Esophagus squamous epithelium (tissue), 5 donors: ENCODE data around the gene KIAA1614. TPM values are rescaled to one million over a fixed set of nuclear protein-coding genes. Genes with fewer than 3 reads are reported as not detected.
A peak's percentile ranks its signal among the peaks of the same experiment; 100 is the strongest.

Experiments
- DNase-seq: peaks from one replicate; lab custom pipeline; 2025; lab: John Stamatoyannopoulos, UW
- H3K27ac ChIP-seq, 4 donors: fragments of 200-600 bp; sonication (generic); one replicate each; pipeline ENCODE4 v1.5.1; 2016 to 2019; ENCODE audit warnings: mild to moderate bottlenecking in 1 of 4
- H3K27me3 ChIP-seq, 4 donors: fragments of 200-600 bp; sonication (generic); 1 replicate in 3 of 4; 2 replicates in 1 of 4; pipeline versions ENCODE4 v1.5.1 to v1.6.0; 2017 to 2021; ENCODE audit warnings: antibody characterized with exemption in 1 of 4
- H3K36me3 ChIP-seq, 3 donors: fragments of 200-600 bp; sonication (generic); one replicate each; pipeline ENCODE4 v1.5.1; 2016 to 2019
- H3K4me1 ChIP-seq, 3 donors: fragments of 200-600 bp; sonication (generic); one replicate each; pipeline ENCODE4 v1.5.1; 2017 to 2019
- H3K4me3 ChIP-seq, 4 donors: fragments of 200-600 bp; sonication (generic); 1 replicate in 3 of 4; 2 replicates in 1 of 4; pipeline ENCODE4 v1.5.1; 2016 to 2019; ENCODE audit warnings: mild to moderate bottlenecking in 2 of 4, moderate library complexity in 1 of 4
- H3K9me3 ChIP-seq, 3 donors: fragments of 200-600 bp; sonication (generic); one replicate each; pipeline ENCODE4 v1.5.1; 2016 to 2019
- POLR2A ChIP-seq, 4 donors: fragments of 450-650 bp; IDR thresholded peaks; one replicate each; pipeline ENCODE4 v1.6.1; 2017; ENCODE audit warnings: antibody characterized with exemption in 4 of 4, mild to moderate bottlenecking in 4 of 4, moderate library complexity in 3 of 4
- WGBS, 2 donors: methylation state at CpG; one replicate each; pipeline ENCODE4 v1.1.5; 2018; 5-methylcytosine and 5-hydroxymethylcytosine counted together
- intact Hi-C: fragments of 100-400 bp; cut with DNase I; formaldehyde crosslinking; loops from one replicate; pipeline ENCODE4 v1.15.0; 2022
- total RNA-seq, 4 donors: library from RNA; depleted of rRNA; stranded (reverse); fragments of >200 nt; gene quantifications; one replicate each; pipeline ENCODE4 v1.1.0, GENCODE V29; 2016
- TF ChIP-seq, protein P1 (sequence below), 6 experiments: fragments of 450-650 bp in 4 of 6; fragments of 200-600 bp in 2 of 6; sonication (generic) in 2 of 6; IDR thresholded peaks; one replicate each; pipeline ENCODE4 v1.5.1; 2016 to 2019; ENCODE audit warnings: antibody characterized with exemption in 6 of 6, mild to moderate bottlenecking in 4 of 6, moderate library complexity in 4 of 6
- donor health status: DM: yes; HTN: yes; CAD: no.

The KIAA1614 gene
- total RNA-seq, 4 donors from 2014 or later: 0.66 to 7.6 (median 2.8) TPM

DNA sequence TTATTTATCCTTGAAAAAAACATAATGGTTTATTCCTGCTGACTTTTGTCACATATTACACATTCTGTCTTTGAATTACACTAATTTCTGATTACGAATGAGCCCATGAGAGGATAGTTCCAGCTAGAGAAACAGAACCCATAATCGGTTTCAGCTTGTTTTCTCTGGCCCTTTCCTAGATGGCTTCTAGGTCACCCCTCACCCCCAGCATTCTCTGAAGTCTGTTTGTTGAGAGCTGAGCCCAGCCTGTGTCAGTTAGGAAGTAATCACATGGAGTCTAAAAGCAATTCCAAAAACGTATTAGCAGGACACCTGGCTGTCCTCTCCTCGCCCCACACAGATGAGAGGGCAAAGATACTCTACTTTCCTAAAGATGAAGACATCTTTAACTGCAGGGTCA is 48.9 kb downstream of the KIAA1614 start:
- intact Hi-C loops: no loop called here
- Histone ChIP-seq H3K4me1 (peaks cover 0 to 24% (median 7%) of the 10 kb centered on the region in 3 donors), H3K9me3 (no peaks in the 10 kb centered on the region), H3K27me3 (no peaks in the 10 kb centered on the region), H3K4me3 (no peak overlapping the region), H3K27ac (peak overlapping the region in 1 of 4 donors; percentile 46), H3K36me3 (peaks cover 0 to 73% (median 0%) of the 10 kb centered on the region in 3 donors)
- DNase-seq: no peak
- WGBS, 2 donors: 75 to 85% methylated on average over 4 of the region's 4 CpGs
- TF ChIP-seq POLR2A (IDR thresholded peaks at IDR 0.05): no peak
- TF ChIP-seq, protein P1, sequence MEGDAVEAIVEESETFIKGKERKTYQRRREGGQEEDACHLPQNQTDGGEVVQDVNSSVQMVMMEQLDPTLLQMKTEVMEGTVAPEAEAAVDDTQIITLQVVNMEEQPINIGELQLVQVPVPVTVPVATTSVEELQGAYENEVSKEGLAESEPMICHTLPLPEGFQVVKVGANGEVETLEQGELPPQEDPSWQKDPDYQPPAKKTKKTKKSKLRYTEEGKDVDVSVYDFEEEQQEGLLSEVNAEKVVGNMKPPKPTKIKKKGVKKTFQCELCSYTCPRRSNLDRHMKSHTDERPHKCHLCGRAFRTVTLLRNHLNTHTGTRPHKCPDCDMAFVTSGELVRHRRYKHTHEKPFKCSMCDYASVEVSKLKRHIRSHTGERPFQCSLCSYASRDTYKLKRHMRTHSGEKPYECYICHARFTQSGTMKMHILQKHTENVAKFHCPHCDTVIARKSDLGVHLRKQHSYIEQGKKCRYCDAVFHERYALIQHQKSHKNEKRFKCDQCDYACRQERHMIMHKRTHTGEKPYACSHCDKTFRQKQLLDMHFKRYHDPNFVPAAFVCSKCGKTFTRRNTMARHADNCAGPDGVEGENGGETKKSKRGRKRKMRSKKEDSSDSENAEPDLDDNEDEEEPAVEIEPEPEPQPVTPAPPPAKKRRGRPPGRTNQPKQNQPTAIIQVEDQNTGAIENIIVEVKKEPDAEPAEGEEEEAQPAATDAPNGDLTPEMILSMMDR (IDR thresholded peaks at IDR 0.05): no peak

DNA sequence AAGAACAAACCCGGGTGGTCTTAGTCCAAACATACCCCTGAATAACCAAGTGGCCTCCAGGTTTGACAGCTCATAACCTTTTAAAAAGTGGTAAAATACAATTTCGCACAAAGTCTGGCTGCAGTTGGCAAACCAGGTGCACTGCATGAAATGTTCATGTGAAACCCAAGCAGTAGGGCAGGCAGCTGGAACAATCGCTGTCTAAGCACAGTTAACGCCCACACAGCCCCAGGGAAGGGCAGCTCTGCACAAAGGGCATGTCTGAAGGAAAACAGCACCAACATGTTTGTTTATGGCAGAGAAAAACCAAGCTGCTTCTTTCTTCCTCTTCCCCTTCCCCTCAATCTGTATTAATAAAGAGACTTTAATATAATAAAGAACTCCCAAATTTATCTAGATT is 49.5 kb downstream of the KIAA1614 start:
- Histone ChIP-seq H3K27ac (peak overlapping the region in 1 of 4 donors; percentile 46), H3K9me3 (no peaks in the 10 kb centered on the region)
- WGBS, 2 donors: 18 to 55% methylated on average over 3 to 4 of the region's 4 CpGs

DNA sequence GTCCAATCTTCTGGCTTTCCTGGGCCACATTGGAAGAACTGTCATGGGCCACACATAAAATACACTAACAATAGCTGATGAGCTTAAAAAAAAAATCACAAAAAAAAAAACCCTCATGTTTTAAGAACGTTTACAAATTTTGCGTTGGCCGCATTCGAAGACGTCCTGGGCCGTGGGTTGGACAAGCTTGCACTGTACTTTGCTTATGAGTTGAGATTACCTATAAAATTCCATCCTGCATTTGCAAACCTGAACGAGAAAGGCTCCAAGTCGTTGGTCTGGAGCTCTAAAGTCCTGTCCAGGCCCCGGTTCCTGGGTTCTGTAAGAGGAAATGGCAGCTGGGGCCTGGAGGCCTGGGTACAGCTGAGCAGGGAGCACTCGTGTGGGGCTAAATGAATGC is 51.4 kb downstream of the KIAA1614 start:
- no peak for DNase-seq
- Histone ChIP-seq H3K36me3 (peaks cover 0 to 79% (median 0%) of the 10 kb centered on the region in 3 donors), H3K4me1 (peaks cover 0 to 20% (median 7%) of the 10 kb centered on the region in 3 donors), H3K27ac (no peak overlapping the region), H3K9me3 (no peaks in the 10 kb centered on the region), H3K4me3 (no peak overlapping the region), H3K27me3 (no peaks in the 10 kb centered on the region)
- intact Hi-C loops: no loop called here
- no peak for TF ChIP-seq POLR2A (IDR thresholded peaks at IDR 0.05)
- TF ChIP-seq, protein P1 (IDR thresholded peaks at IDR 0.05): no peak
- WGBS, 2 donors: 82 to 94% methylated on average over 9 to 10 of the region's 10 CpGs

More for the DNA sequence above, 49.5 kb downstream of the KIAA1614 start:
- intact Hi-C loops: no loop called here
- Histone ChIP-seq H3K4me3 (no peak overlapping the region), H3K27me3 (no peaks in the 10 kb centered on the region), H3K36me3 (peaks cover 0 to 79% (median 0%) of the 10 kb centered on the region in 3 donors), H3K4me1 (peaks cover 0 to 20% (median 7%) of the 10 kb centered on the region in 3 donors)
- no peak for DNase-seq
- TF ChIP-seq, protein P1 (IDR thresholded peaks at IDR 0.05): no peak
- no peak for TF ChIP-seq POLR2A (IDR thresholded peaks at IDR 0.05)

GRCh38 chr1:180964595-180964994 is 51.9 kb downstream of the KIAA1614 start:
- peaks cover 0 to 20% (median 7%) of the 10 kb centered on the region in 3 donors for H3K4me1 ChIP-seq
- H3K27me3 ChIP-seq: no peaks in the 10 kb centered on the region
- H3K4me3 ChIP-seq: no peak overlapping the region
- TF ChIP-seq POLR2A (IDR thresholded peaks at IDR 0.05): no peak
- TF ChIP-seq, protein P1 (IDR thresholded peaks at IDR 0.05): no peak
- no peak overlapping the region for H3K27ac ChIP-seq
- peaks cover 0 to 79% (median 0%) of the 10 kb centered on the region in 3 donors for H3K36me3 ChIP-seq
- no peaks in the 10 kb centered on the region for H3K9me3 ChIP-seq
- intact Hi-C loops: no loop called here
- 78 to 84% methylated on average over 3 to 5 of the region's 6 CpGs for WGBS, 2 donors
- DNase-seq: no peak

GRCh38 chr1:180966312-180966711 is 53.6 kb downstream of the KIAA1614 start:
- no peak for DNase-seq
- 81 to 90% methylated on average over 4 of the region's 4 CpGs for WGBS, 2 donors
- H3K27me3 ChIP-seq: no peaks in the 10 kb centered on the region
- no peak overlapping the region for H3K4me3 ChIP-seq
- no peaks in the 10 kb centered on the region for H3K9me3 ChIP-seq
- peaks cover 0 to 81% (median 0%) of the 10 kb centered on the region in 3 donors for H3K36me3 ChIP-seq
- no peak overlapping the region for H3K27ac ChIP-seq
- TF ChIP-seq, protein P1 (IDR thresholded peaks at IDR 0.05): no peak
- TF ChIP-seq POLR2A (IDR thresholded peaks at IDR 0.05): no peak
- peaks cover 0 to 19% (median 7%) of the 10 kb centered on the region in 3 donors for H3K4me1 ChIP-seq
- intact Hi-C loops: no loop called here
